Tibial nerve (tissue), 3 donors: Measurements from ENCODE around the gene CD2AP.

Source experiments
- CTCF ChIP-seq, 5 experiments: fragments of 200-600 bp in 3 of 5; fragments of 450-650 bp in 2 of 5; sonication (generic) in 3 of 5; IDR thresholded peaks; one replicate each; pipeline ENCODE4 v1.5.1; 2016 to 2019; ENCODE audit warnings: antibody characterized with exemption in 5 of 5, mild to moderate bottlenecking in 3 of 5, moderate library complexity in 2 of 5
- POLR2A ChIP-seq, 2 donors: fragments of 450-650 bp; IDR thresholded peaks; one replicate each; pipeline ENCODE4 v1.6.1; 2017; ENCODE audit warnings: antibody characterized with exemption in 2 of 2, mild to moderate bottlenecking in 2 of 2, moderate library complexity in 2 of 2

- TF ChIP-seq CTCF (IDR thresholded peaks at IDR 0.05) (no peak), POLR2A (IDR thresholded peaks at IDR 0.05) (no peak)
Observed at GRCh38 chr6:47496935-47497579, 19.5 kb downstream of the CD2AP start.
